H9 (cell line): ENCODE results near the gene HGF. TPM values are rescaled to one million over a fixed set of nuclear protein-coding genes. Genes with fewer than 3 reads are reported as not detected.

Experiments
- DNase-seq: peaks from one replicate; pipeline ENCODE4 v3.0.0-alpha.2; 2017
- H2AFZ ChIP-seq: one replicate; pipeline ENCODE4 v1.6.1; 2013; ENCODE audit warnings: mild to moderate bottlenecking, low read length, control low read depth, moderate library complexity
- H2AK5ac ChIP-seq: 2 replicates; pipeline ENCODE4 v1.6.1; 2013; ENCODE audit warnings: low read length, control low read depth, mixed read lengths; ENCODE audit not compliant: insufficient read length
- H2BK120ac ChIP-seq: one replicate; pipeline ENCODE4 v1.6.1; 2013; ENCODE audit warnings: low read depth, mild to moderate bottlenecking, low read length, control low read depth, inconsistent platforms; ENCODE audit not compliant: poor library complexity, severe bottlenecking
- H2BK12ac ChIP-seq: 2 replicates; pipeline ENCODE4 v1.6.1; 2013; ENCODE audit warnings: low read length, control low read depth, mixed read lengths, low read depth; ENCODE audit not compliant: insufficient read length
- H2BK15ac ChIP-seq: 2 replicates; pipeline ENCODE4 v1.6.1; 2013; ENCODE audit warnings: low read depth, low read length, control low read depth
- H2BK20ac ChIP-seq: one replicate; pipeline ENCODE4 v1.6.1; 2013; ENCODE audit warnings: low read depth, mild to moderate bottlenecking, low read length, control low read depth, inconsistent platforms; ENCODE audit not compliant: poor library complexity, severe bottlenecking
- H2BK5ac ChIP-seq: 2 replicates; pipeline ENCODE4 v1.6.1; 2013; ENCODE audit warnings: low read length, control low read depth, mixed read lengths; ENCODE audit not compliant: insufficient read length
- H3K14ac ChIP-seq: 2 replicates; pipeline ENCODE4 v1.6.1; 2013; ENCODE audit warnings: low read length, control low read depth; ENCODE audit not compliant: insufficient read depth
- H3K18ac ChIP-seq: 2 replicates; pipeline ENCODE4 v1.6.1; 2013; ENCODE audit warnings: low read depth, mild to moderate bottlenecking, mixed read lengths, low read length, control low read depth; ENCODE audit not compliant: insufficient read length
- H3K23ac ChIP-seq: 2 replicates; pipeline ENCODE4 v1.6.1; 2013; ENCODE audit warnings: low read length, control low read depth, mixed read lengths, low read depth; ENCODE audit not compliant: insufficient read length
- H3K23me2 ChIP-seq: 2 replicates; pipeline ENCODE4 v1.6.1; 2013; ENCODE audit warnings: low read depth, mild to moderate bottlenecking, mixed read lengths, low read length, control low read depth; ENCODE audit not compliant: insufficient read length, poor library complexity, severe bottlenecking
- H3K27ac ChIP-seq: 2 replicates; pipeline ENCODE4 v1.5.1; 2013; ENCODE audit warnings: low read length, control low read depth, mixed read lengths, low read depth; ENCODE audit not compliant: insufficient read length
- H3K27me3 ChIP-seq: 2 replicates; pipeline ENCODE4 v1.6.1; 2013; ENCODE audit warnings: low read length, control low read depth, inconsistent platforms; ENCODE audit not compliant: insufficient read depth
- H3K4ac ChIP-seq: 2 replicates; pipeline ENCODE4 v1.6.1; 2013; ENCODE audit warnings: low read depth, mild to moderate bottlenecking, control low read depth, inconsistent platforms, low read length, moderate library complexity
- H3K4me1 ChIP-seq: 2 replicates; pipeline ENCODE4 v1.6.1; 2013; ENCODE audit warnings: low read length, control low read depth, inconsistent platforms; ENCODE audit not compliant: insufficient read depth
- H3K4me2 ChIP-seq: 2 replicates; pipeline ENCODE4 v1.6.1; 2013; ENCODE audit warnings: low read length, control low read depth, mixed read lengths; ENCODE audit not compliant: insufficient read length, insufficient read depth
- H3K56ac ChIP-seq: 2 replicates; pipeline ENCODE4 v1.6.1; 2013; ENCODE audit warnings: low read depth, mild to moderate bottlenecking, mixed read lengths, low read length, control low read depth; ENCODE audit not compliant: insufficient read length
- H3K79me1 ChIP-seq: 2 replicates; pipeline ENCODE4 v1.6.1; 2013; ENCODE audit warnings: low read depth, mild to moderate bottlenecking, moderate library complexity, low read length, control low read depth, inconsistent platforms; ENCODE audit not compliant: insufficient read depth, poor library complexity, severe bottlenecking
- H3K79me2 ChIP-seq: 2 replicates; pipeline ENCODE4 v1.6.1; 2013; ENCODE audit warnings: low read length, control low read depth, inconsistent platforms; ENCODE audit not compliant: insufficient read depth
- H3K9ac ChIP-seq: 2 replicates; pipeline ENCODE4 v1.6.1; 2013; ENCODE audit warnings: low read length, control low read depth, mixed read lengths; ENCODE audit not compliant: insufficient read length; ENCODE audit errors: extremely low read depth
- H3K9me3 ChIP-seq: one replicate; pipeline ENCODE4 v1.6.1; 2013; ENCODE audit warnings: low read depth, low read length, inconsistent platforms; ENCODE audit not compliant: control insufficient read depth
- H3T11ph ChIP-seq: one replicate; pipeline ENCODE4 v1.6.1; 2013; ENCODE audit warnings: mild to moderate bottlenecking, low read length, control low read depth, inconsistent platforms
- H4K20me1 ChIP-seq: one replicate; pipeline ENCODE4 v1.6.1; 2013; ENCODE audit not compliant: control insufficient read depth, insufficient read length, insufficient read depth
- H4K5ac ChIP-seq: 2 replicates; pipeline ENCODE4 v1.6.1; 2013; ENCODE audit warnings: low read depth, mild to moderate bottlenecking, mixed read lengths, low read length, control low read depth; ENCODE audit not compliant: insufficient read length
- H4K8ac ChIP-seq: replicated peaks from 2 replicates; pipeline ENCODE4 v1.6.1; 2013; ENCODE audit warnings: low read length, control low read depth, mixed read lengths, low read depth; ENCODE audit not compliant: insufficient read length
- H4K91ac ChIP-seq: 2 replicates; pipeline ENCODE4 v1.6.1; 2013; ENCODE audit warnings: low read depth, mild to moderate bottlenecking, moderate library complexity, mixed read lengths, low read length, control low read depth; ENCODE audit not compliant: insufficient read length
- H3K27ac Mint-ChIP-seq, 3 experiments: 2 replicates in 2 of 3; 3 replicates in 1 of 3; pipeline ENCODE4 v1.8.0; 2020 to 2021; ENCODE audit warnings: mixed read lengths in 3 of 3, mild to moderate bottlenecking in 1 of 3, moderate library complexity in 1 of 3
- H3K27me3 Mint-ChIP-seq: 2 replicates; pipeline ENCODE4 v1.8.0; 2021; ENCODE audit warnings: low read depth, mild to moderate bottlenecking, moderate library complexity, mixed read lengths
- H3K36me3 Mint-ChIP-seq, 3 experiments: 2 replicates in 2 of 3; 3 replicates in 1 of 3; pipeline ENCODE4 v1.8.0; 2020 to 2021; ENCODE audit warnings: low read depth in 3 of 3, mixed read lengths in 3 of 3; ENCODE audit not compliant: insufficient read depth in 1 of 3
- H3K4me1 Mint-ChIP-seq, 2 experiments: 2 replicates each; pipeline ENCODE4 v1.8.0; 2020; ENCODE audit warnings: mixed read lengths in 2 of 2
- H3K4me3 Mint-ChIP-seq, 2 experiments: 2 replicates in 1 of 2; 3 replicates in 1 of 2; pipeline ENCODE4 v1.8.0; 2020 to 2021; ENCODE audit warnings: mild to moderate bottlenecking in 2 of 2, mixed read lengths in 2 of 2, moderate library complexity in 1 of 2
- H3K9me3 Mint-ChIP-seq, 2 experiments: 2 replicates in 1 of 2; 3 replicates in 1 of 2; pipeline ENCODE4 v1.8.0; 2020; ENCODE audit warnings: mild to moderate bottlenecking in 2 of 2, mixed read lengths in 2 of 2, moderate library complexity in 1 of 2
- CTCF ChIP-seq: fragments of 200-600 bp; sonication (generic); conservative IDR thresholded peaks from 3 replicates; pipeline ENCODE4 v1.8.0; 2021; ENCODE audit warnings: antibody characterized with exemption, mild to moderate bottlenecking
- WGBS: extraction: QIAGEN DNeasy Blood & Tissue Kit; methylation state at CpG from one replicate; pipeline ENCODE4 v1.1.7; 2013; ENCODE audit warnings: missing lambda C conversion rate, low lambda C conversion rate, mixed read lengths; ENCODE audit not compliant: insufficient read length; ENCODE audit errors: extremely low coverage; 5-methylcytosine and 5-hydroxymethylcytosine counted together
- total RNA-seq: library from RNA; stranded (reverse); gene quantifications from 2 replicates; pipeline ENCODE4 v1.2.1, GENCODE V29; 2021

The HGF gene
- total RNA-seq, 1 experiment from 2014 or later, result 0.15 TPM

DNA sequence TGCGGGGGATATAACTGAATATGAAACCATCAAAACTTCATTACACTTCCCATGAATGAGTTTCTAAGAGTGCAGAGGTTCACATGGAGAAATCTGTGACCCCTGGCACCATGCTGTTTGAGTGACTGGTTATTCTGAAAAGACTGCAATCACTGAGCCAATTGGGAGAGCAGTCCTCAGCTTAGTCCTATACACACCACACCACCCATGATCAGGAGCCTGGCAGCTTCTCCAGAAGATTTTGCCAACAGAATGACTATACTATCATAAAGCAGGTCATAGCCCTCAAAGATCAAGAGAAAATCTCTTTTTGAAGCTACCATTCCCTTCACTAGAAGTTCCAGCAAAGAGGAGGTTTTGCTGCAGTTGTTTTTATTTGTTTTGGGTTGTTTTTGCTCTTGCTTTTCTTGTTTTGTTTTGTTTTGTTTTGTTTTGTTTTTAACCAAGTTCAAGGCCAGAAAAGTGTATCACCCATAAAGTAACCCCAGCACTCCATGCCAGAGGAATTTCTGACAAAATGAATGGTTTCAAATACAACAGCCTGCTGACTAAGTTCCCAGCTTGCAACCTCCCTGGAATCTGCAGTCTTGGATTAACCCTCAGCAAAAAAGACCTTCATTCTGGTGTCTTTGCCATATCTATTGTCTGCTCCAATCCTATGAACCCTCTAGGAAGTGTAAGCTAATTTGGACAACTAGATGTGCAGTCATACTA lies 19.7 kb upstream of the HGF start:
- no peak overlapping the region for H2AK5ac ChIP-seq
- no peaks in the 10 kb centered on the region for H3K9me3 ChIP-seq
- no peaks in the 10 kb centered on the region for H3K79me2 ChIP-seq
- no peaks in the 10 kb centered on the region for H3K23me2 ChIP-seq
- no peaks in the 10 kb centered on the region for H3K4me1 ChIP-seq
- Mint-ChIP-seq H3K36me3 (no peaks in the 10 kb centered on the region), H3K9me3 (no peaks in the 10 kb centered on the region; a peak in 2 of 5 replicates), H3K4me3 (no peak overlapping the region), H3K27ac (peak overlapping the region in 1 of 3 experiments; percentile 68; a peak in 3 of 7 replicates), H3K4me1 (peaks cover 14 to 17% of the 10 kb centered on the region in 2 experiments), H3K27me3 (no peaks in the 10 kb centered on the region)
- no peaks in the 10 kb centered on the region for H3K79me1 ChIP-seq
- H3T11ph ChIP-seq, result no peak overlapping the region
- H3K18ac ChIP-seq, result no peak overlapping the region
- H2BK5ac ChIP-seq, result no peak overlapping the region
- H3K27me3 ChIP-seq, result no peaks in the 10 kb centered on the region
- DNase-seq, result no peak
- H3K4me2 ChIP-seq, result no peak overlapping the region
- H4K91ac ChIP-seq, result no peak overlapping the region
- H2BK12ac ChIP-seq, result no peak overlapping the region
- no peak overlapping the region for H2BK15ac ChIP-seq
- no peaks in the 10 kb centered on the region for H4K20me1 ChIP-seq
- no peak overlapping the region for H2AFZ ChIP-seq
- no peak for TF ChIP-seq CTCF
- no peak overlapping the region for H3K27ac ChIP-seq
- H2BK20ac ChIP-seq, result no peak overlapping the region
- H4K8ac ChIP-seq, result no peak overlapping the region
- H3K56ac ChIP-seq, result no peak overlapping the region
- no peak overlapping the region for H2BK120ac ChIP-seq
- H3K9ac ChIP-seq, result no peak overlapping the region
- no peak overlapping the region for H3K4ac ChIP-seq
- H4K5ac ChIP-seq, result no peak overlapping the region
- no peak overlapping the region for H3K14ac ChIP-seq
- H3K23ac ChIP-seq, result no peak overlapping the region
- WGBS, result no CpG with 5 or more reads among the region's 1 CpG
